Hepatocyte (in vitro differentiated cells): ENCODE measurements around the gene SRXN1.

Experiments
- EZH2 ChIP-seq: fragments of 200-600 bp; sonication (generic); IDR thresholded peaks from 2 replicates; pipeline ENCODE4 v1.6.1; 2016; ENCODE audit warnings: antibody characterized with exemption, mild to moderate bottlenecking, borderline replicate concordance
- EZH2phosphoT487 ChIP-seq: fragments of 200-600 bp; sonication (generic); IDR thresholded peaks from one replicate; pipeline ENCODE4 v1.6.1; 2018; ENCODE audit warnings: antibody characterized with exemption, mild to moderate bottlenecking, low read depth, moderate library complexity; ENCODE audit not compliant: unreplicated experiment, severe bottlenecking
- TF ChIP-seq, protein P1 (sequence below): fragments of 200-600 bp; sonication (generic); IDR thresholded peaks from 2 replicates; pipeline ENCODE4 v1.5.1; 2016; ENCODE audit warnings: antibody characterized with exemption, mild to moderate bottlenecking; ENCODE audit not compliant: poor library complexity

DNA sequence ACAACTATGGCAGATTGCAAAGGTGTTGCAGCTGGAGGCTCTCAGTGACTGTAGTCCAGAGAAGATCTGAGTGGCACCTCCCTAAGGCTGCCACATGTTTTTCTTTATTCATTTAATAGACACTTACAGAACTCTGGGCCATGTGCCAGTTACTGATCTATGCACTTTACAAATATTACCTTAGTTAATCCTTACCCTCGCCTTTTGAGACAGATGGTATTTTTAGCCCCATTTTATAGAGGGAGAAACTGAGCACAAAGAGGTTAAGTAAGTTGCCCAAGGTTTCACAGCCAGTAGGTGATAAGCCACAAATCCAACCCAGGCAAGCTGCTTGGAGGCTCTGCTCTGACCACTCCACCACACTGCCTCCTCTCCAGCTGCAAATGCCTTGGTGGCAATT is 29.1 kb upstream of the SRXN1 start:
- TF ChIP-seq, protein P1, sequence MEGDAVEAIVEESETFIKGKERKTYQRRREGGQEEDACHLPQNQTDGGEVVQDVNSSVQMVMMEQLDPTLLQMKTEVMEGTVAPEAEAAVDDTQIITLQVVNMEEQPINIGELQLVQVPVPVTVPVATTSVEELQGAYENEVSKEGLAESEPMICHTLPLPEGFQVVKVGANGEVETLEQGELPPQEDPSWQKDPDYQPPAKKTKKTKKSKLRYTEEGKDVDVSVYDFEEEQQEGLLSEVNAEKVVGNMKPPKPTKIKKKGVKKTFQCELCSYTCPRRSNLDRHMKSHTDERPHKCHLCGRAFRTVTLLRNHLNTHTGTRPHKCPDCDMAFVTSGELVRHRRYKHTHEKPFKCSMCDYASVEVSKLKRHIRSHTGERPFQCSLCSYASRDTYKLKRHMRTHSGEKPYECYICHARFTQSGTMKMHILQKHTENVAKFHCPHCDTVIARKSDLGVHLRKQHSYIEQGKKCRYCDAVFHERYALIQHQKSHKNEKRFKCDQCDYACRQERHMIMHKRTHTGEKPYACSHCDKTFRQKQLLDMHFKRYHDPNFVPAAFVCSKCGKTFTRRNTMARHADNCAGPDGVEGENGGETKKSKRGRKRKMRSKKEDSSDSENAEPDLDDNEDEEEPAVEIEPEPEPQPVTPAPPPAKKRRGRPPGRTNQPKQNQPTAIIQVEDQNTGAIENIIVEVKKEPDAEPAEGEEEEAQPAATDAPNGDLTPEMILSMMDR: no peak
- no peak for TF ChIP-seq EZH2phosphoT487
- TF ChIP-seq EZH2: no peak
